Activated CD4-positive, alpha-beta T cell treated with anti-CD3 and anti-CD28 coated beads, Interleukin-2, amount 10 ng/mL, durations not matched to agents 24 days and 14 days (primary cell): Measurements from ENCODE around the gene SLC24A3. TPM values are rescaled to one million over a fixed set of nuclear protein-coding genes. Genes with fewer than 3 reads are reported as not detected.

Experiments used
- DNase-seq: peaks from one replicate; pipeline ENCODE4 v3.0.0; 2022
- H3K27ac Mint-ChIP-seq: one replicate; pipeline ENCODE4 v1.8.0; 2022; ENCODE audit warnings: mild to moderate bottlenecking, mixed read lengths
- H3K27me3 Mint-ChIP-seq: one replicate; pipeline ENCODE4 v1.8.0; 2022; ENCODE audit warnings: mixed read lengths
- H3K36me3 Mint-ChIP-seq: one replicate; pipeline ENCODE4 v1.8.0; 2022; ENCODE audit warnings: low read depth, mild to moderate bottlenecking, mixed read lengths
- H3K4me1 Mint-ChIP-seq: one replicate; pipeline ENCODE4 v1.8.0; 2021; ENCODE audit warnings: mixed read lengths
- H3K4me3 Mint-ChIP-seq: one replicate; pipeline ENCODE4 v1.8.0; 2022; ENCODE audit warnings: mild to moderate bottlenecking, moderate library complexity, mixed read lengths
- H3K9me3 Mint-ChIP-seq: one replicate; pipeline ENCODE4 v1.8.0; 2021; ENCODE audit warnings: mixed read lengths
- intact Hi-C: fragments of 100-400 bp; cut with micrococcal nuclease; formaldehyde crosslinking; loops from one replicate; pipeline ENCODE4 v1.15.1; 2023
- total RNA-seq: library from RNA; stranded (reverse); gene quantifications from 2 replicates; pipeline ENCODE4 v1.2.3, GENCODE V29; 2022

Gene SLC24A3
- total RNA-seq, 1 donor from 2014 or later: not detected

GRCh38 chr20:19271879-19272651 is 59.6 kb downstream of the SLC24A3 start:
- Mint-ChIP-seq H3K4me1 (no peaks in the 10 kb centered on the region), H3K27ac (no peak overlapping the region), H3K36me3 (no peaks in the 10 kb centered on the region), H3K27me3 (no peaks in the 10 kb centered on the region), H3K4me3 (no peak overlapping the region), H3K9me3 (no peaks in the 10 kb centered on the region)
- intact Hi-C loops: no loop called here
- DNase-seq: no peak

GRCh38 chr20:19272976-19273654 is 60.7 kb downstream of the SLC24A3 start:
- Mint-ChIP-seq H3K4me3 (no peak overlapping the region), H3K27ac (no peak overlapping the region), H3K4me1 (no peaks in the 10 kb centered on the region), H3K9me3 (no peaks in the 10 kb centered on the region), H3K36me3 (no peaks in the 10 kb centered on the region), H3K27me3 (no peaks in the 10 kb centered on the region)
- intact Hi-C loops: no loop called here
- no peak for DNase-seq

DNA sequence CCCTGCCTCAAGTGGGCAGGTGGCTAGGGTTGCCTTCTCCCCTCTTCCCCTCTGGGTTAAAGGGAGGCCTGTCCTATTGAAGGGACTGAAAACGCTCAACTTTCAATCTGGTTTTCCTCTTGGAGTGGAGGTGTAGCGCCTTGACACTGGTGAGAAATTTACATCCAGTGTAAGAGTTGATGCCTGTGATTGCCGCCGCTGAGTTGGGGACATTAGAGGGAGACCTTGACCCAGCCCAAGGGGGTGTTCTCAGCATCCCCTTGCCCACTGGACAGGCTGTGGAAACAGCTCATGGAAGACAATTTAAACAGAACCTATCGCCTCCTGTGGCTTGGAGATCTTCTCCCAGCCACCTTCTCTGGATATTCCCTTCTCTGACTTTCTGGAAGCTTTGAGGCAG is 61.6 kb downstream of the SLC24A3 start:
- H3K9me3 Mint-ChIP-seq: no peaks in the 10 kb centered on the region
- H3K36me3 Mint-ChIP-seq: no peaks in the 10 kb centered on the region
- H3K4me3 Mint-ChIP-seq: no peak overlapping the region
- H3K4me1 Mint-ChIP-seq: no peaks in the 10 kb centered on the region
- no peak overlapping the region for H3K27ac Mint-ChIP-seq
- intact Hi-C loops: no loop called here
- H3K27me3 Mint-ChIP-seq: no peaks in the 10 kb centered on the region
- DNase-seq: no peak

GRCh38 chr20:19274412-19275015 is 62.1 kb downstream of the SLC24A3 start:
- H3K36me3 Mint-ChIP-seq: no peaks in the 10 kb centered on the region
- no peaks in the 10 kb centered on the region for H3K4me1 Mint-ChIP-seq
- H3K27ac Mint-ChIP-seq: no peak overlapping the region
- no peaks in the 10 kb centered on the region for H3K9me3 Mint-ChIP-seq
- no peaks in the 10 kb centered on the region for H3K27me3 Mint-ChIP-seq
- DNase-seq: no peak
- no peak overlapping the region for H3K4me3 Mint-ChIP-seq
- intact Hi-C loops: no loop called here

DNA sequence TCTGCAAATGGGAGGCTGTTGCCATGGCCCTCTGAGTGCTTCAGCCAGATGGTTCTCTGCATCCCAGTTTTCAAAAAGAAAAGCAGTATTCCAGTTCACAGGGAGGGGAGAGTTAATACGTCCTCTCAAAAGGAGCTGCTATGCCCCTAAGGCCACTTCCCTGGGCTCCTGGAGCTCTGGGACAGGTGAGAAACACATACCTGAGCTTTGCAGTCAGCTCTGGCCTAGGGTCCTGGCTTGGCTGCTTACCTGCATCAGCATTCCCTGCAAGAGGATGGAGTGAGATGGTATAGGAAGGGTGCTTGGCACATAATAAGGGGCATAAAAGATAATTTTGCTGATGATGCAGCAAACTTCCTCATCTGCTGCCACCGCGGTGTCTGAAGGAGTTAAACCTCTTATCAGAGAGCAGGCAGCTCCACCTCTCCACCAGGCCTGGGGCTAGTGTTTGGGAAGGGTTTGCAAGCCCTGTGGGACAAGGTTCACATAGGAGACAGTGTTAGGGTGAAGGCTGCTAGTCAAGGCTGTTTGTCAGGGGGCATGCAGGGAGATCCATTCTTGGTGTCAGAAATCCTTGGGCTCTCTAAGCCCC is 62.7 kb downstream of the SLC24A3 start:
- Mint-ChIP-seq H3K27ac (no peak overlapping the region), H3K4me1 (no peaks in the 10 kb centered on the region), H3K4me3 (no peak overlapping the region), H3K27me3 (no peaks in the 10 kb centered on the region), H3K36me3 (no peaks in the 10 kb centered on the region), H3K9me3 (no peaks in the 10 kb centered on the region)
- intact Hi-C loops: no loop called here
- no peak for DNase-seq

GRCh38 chr20:19275630-19276071 is 63.2 kb downstream of the SLC24A3 start:
- H3K4me3 Mint-ChIP-seq: no peak overlapping the region
- no peaks in the 10 kb centered on the region for H3K4me1 Mint-ChIP-seq
- no peaks in the 10 kb centered on the region for H3K27me3 Mint-ChIP-seq
- intact Hi-C loops: no loop called here
- no peaks in the 10 kb centered on the region for H3K36me3 Mint-ChIP-seq
- H3K27ac Mint-ChIP-seq: no peak overlapping the region
- no peaks in the 10 kb centered on the region for H3K9me3 Mint-ChIP-seq
- no peak for DNase-seq

DNA sequence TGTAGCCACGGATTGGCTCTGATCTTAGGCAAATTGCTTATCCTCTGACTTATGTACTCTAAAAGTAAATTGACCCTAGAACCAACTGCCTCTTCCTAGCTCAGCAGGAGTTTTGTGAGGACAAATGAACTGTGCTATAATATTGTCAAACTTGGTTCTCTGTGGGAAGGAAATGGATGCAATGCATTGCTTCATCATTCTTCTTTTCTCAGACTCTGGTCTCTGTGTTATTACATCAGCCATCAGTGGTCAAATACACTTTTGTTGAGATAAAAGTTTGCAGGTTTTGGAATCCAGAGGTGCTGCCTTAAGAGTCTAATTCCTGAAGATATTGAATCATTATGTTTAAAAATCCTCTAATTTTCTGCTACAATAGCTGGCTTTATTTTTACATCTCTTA is 64.9 kb downstream of the SLC24A3 start:
- Mint-ChIP-seq H3K27ac (no peak overlapping the region), H3K9me3 (no peaks in the 10 kb centered on the region), H3K4me1 (no peaks in the 10 kb centered on the region), H3K4me3 (no peak overlapping the region), H3K27me3 (no peaks in the 10 kb centered on the region), H3K36me3 (no peaks in the 10 kb centered on the region)
- intact Hi-C loops: no loop called here
- no peak for DNase-seq

DNA sequence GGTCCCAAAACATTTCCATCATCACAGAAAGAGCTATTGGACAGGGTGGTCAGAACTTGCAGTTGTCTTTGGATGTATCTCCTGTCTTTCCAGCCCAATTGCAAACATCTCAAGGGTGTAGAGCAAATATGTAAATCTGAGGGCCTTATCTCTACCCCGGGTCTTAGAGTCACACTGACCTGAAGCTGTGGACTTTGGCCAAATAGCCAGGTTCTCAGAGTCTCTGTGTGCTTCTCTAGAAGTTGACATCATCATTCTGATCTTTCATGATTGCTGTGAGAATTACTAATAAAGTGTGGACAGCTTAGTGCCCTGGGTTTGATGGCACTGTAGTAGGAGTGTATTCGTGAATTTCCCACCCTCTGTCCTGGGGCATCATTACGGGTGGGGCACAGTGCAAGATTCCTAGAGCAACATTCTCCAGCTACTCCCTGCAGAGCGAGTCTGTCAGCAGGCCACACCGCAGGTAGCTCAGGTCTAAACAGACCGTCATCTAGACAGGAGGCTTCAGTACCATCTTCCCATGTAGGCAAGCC is 71.1 kb downstream of the SLC24A3 start:
- intact Hi-C loops: no loop called here
- Mint-ChIP-seq H3K4me1 (no peaks in the 10 kb centered on the region), H3K27ac (no peak overlapping the region), H3K36me3 (no peaks in the 10 kb centered on the region), H3K9me3 (no peaks in the 10 kb centered on the region), H3K4me3 (no peak overlapping the region), H3K27me3 (no peaks in the 10 kb centered on the region)
- DNase-seq: no peak

DNA sequence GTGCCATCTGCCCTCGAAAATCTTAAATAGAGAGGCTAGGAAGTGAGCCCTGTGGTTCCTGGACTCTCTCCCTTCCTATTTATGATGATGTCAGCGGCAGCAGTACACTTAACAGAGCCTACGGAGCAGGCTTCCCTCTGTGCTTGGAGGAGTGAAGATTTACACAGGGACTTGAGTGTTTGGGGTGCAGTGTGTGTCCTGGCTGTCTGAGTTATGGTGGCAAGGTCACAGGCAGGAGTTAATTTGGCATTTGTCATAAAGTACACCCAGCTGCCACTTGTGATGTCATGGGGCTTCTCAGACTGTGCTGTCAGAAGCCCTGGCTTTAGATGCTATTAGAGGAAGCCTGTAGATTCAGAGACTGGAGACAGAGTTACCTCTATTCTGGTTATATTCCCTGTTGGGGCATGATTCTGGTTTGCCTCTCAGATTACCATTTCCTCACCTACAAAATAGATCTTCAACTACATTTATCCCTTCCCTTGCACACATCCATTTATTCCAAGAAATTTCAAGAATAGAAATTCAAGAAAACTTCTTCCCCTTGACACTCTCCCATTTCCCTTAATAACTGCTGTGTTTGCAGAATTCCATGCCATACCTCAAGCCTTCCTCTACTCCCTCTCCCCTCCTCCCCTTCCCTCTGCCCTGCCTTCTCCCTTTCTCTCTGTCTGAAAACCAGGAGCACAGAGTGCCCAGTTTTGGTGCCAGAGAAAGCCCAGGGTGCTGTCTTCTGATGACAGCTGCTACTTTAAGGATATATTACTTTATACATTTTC is 72.1 kb downstream of the SLC24A3 start:
- H3K4me3 Mint-ChIP-seq: no peak overlapping the region
- H3K36me3 Mint-ChIP-seq: no peaks in the 10 kb centered on the region
- H3K4me1 Mint-ChIP-seq: no peaks in the 10 kb centered on the region
- H3K27ac Mint-ChIP-seq: no peak overlapping the region
- H3K27me3 Mint-ChIP-seq: no peaks in the 10 kb centered on the region
- no peak for DNase-seq
- H3K9me3 Mint-ChIP-seq: no peaks in the 10 kb centered on the region
- intact Hi-C loops: no loop called here

- intact Hi-C loops: no loop called here
- Mint-ChIP-seq H3K27me3 (no peaks in the 10 kb centered on the region), H3K4me3 (no peak overlapping the region), H3K27ac (no peak overlapping the region), H3K4me1 (no peaks in the 10 kb centered on the region), H3K36me3 (no peaks in the 10 kb centered on the region), H3K9me3 (no peaks in the 10 kb centered on the region)
- no peak for DNase-seq
Observed at GRCh38 chr20:19285436-19285835, 73.0 kb downstream of the SLC24A3 start.

- Mint-ChIP-seq H3K4me1 (no peaks in the 10 kb centered on the region), H3K9me3 (no peaks in the 10 kb centered on the region), H3K36me3 (no peaks in the 10 kb centered on the region), H3K27ac (no peak overlapping the region), H3K4me3 (no peak overlapping the region), H3K27me3 (no peaks in the 10 kb centered on the region)
- DNase-seq: no peak
- intact Hi-C loops: no loop called here
Observed at GRCh38 chr20:19288061-19288460, 75.6 kb downstream of the SLC24A3 start.

- intact Hi-C loops: no loop called here
- H3K27me3 Mint-ChIP-seq: no peaks in the 10 kb centered on the region
- DNase-seq: no peak
- no peak overlapping the region for H3K4me3 Mint-ChIP-seq
- H3K9me3 Mint-ChIP-seq: no peaks in the 10 kb centered on the region
- no peaks in the 10 kb centered on the region for H3K4me1 Mint-ChIP-seq
- H3K36me3 Mint-ChIP-seq: no peaks in the 10 kb centered on the region
- H3K27ac Mint-ChIP-seq: no peak overlapping the region
Observed at GRCh38 chr20:19288636-19289035, 76.2 kb downstream of the SLC24A3 start.

DNA sequence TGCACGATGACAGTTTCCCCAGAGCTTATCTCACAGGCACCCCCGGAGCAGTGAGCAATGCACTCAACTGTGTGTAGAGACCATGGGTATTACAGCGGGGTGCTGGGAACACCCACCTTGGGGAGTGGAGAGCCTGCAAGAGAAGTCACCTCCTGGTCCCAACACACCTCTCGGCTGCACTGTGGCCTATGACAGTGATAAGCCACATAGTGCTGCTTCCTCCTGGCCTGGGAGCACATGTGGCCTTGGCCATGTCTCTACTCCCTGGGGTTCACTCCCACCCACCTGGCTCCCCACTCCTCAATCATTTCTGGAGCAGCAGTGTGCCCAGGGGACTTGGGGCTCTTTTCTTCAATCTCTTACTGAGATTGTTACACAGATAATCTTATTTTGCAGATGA is 77.0 kb downstream of the SLC24A3 start:
- no peak for DNase-seq
- no peaks in the 10 kb centered on the region for H3K9me3 Mint-ChIP-seq
- intact Hi-C loops: no loop called here
- no peaks in the 10 kb centered on the region for H3K36me3 Mint-ChIP-seq
- no peak overlapping the region for H3K27ac Mint-ChIP-seq
- H3K27me3 Mint-ChIP-seq: no peaks in the 10 kb centered on the region
- no peak overlapping the region for H3K4me3 Mint-ChIP-seq
- H3K4me1 Mint-ChIP-seq: no peaks in the 10 kb centered on the region
